ENCODE results near the gene ARAP2.

DNA sequence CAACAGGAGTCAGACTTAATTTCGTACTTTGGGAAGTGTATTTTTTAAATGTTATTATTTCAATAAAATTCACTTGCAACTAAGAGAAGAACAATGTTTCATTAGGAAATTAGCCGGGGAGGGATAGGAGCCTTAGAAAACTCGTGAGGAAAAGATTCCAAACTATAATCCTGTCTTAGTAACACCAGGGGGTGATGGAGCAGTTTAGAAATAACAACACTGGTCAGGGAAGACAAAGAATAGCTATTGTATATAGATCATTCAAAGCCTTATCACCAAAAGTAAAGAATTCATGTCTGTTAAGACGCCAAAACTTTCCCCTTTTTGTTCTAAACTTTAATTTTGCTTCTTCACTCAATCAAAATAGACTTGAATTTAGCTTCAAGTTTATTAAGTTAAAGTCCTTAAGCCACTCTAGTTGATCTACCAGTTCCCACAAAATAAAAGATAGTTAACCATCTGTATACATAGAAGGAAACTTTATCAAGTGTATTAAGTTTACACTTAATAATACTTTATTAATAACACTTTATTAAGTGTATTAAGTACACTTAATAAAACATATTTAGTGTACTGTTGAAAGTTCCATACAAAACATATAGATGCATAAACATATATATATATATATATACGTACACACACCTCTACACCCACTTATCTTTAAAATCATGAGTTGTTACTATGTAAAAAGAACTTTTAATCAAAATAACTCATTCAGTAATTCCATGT, 60.5 kb downstream of the ARAP2 start:
- TF ChIP-seq POLR2AphosphoS5 (IDR thresholded peaks at IDR 0.05; ENCODE audit: insufficient read depth in 1 of 2, low read depth in 1 of 2) = no peak
- TF ChIP-seq POLR2A (IDR thresholded peaks at IDR 0.05) = no peak
